ENCODE results near the gene CCDC87.

- TF ChIP-seq CTCF (IDR thresholded peaks at IDR 0.05): no peak
- no peak for TF ChIP-seq POLR2AphosphoS5 (IDR thresholded peaks at IDR 0.05)
- no peak for TF ChIP-seq EP300 (IDR thresholded peaks at IDR 0.05)
These were observed 7.9 kb upstream of the CCDC87 start for GRCh38 chr11:66600631-66601233.
